H1 (cell line): ENCODE measurements around the gene SCAMP4. TPM values are rescaled to one million over a fixed set of nuclear protein-coding genes. Genes with fewer than 3 reads are reported as not detected.
A peak's percentile ranks its signal among the peaks of the same experiment; 100 is the strongest.

ENCODE experiments used
- GTF2F1 ChIP-seq: IDR thresholded peaks from 2 replicates; pipeline ENCODE4 v1.6.1; 2012; ENCODE audit warnings: low read depth, low read length, improper control_type of control experiment, borderline replicate concordance
- POLR2A ChIP-seq, 2 experiments: IDR thresholded peaks; 1 replicate in 1 of 2; 2 replicates in 1 of 2; pipeline ENCODE4 v1.6.1; 2011; ENCODE audit warnings: low read depth in 2 of 2, low read length in 2 of 2, mild to moderate bottlenecking in 2 of 2; ENCODE audit errors: control extremely low read depth in 1 of 2
- RXRA ChIP-seq: IDR thresholded peaks from 2 replicates; pipeline ENCODE4 v1.6.1; 2011; ENCODE audit warnings: low read depth, mild to moderate bottlenecking, low read length, moderate library complexity; ENCODE audit not compliant: insufficient read depth
- SIN3A ChIP-seq, 2 experiments: IDR thresholded peaks in 1 of 2; conservative IDR thresholded peaks in 1 of 2; 2 replicates each; pipeline ENCODE4 v1.6.1; 2011 to 2012; ENCODE audit warnings: low read length in 2 of 2, improper control_type of control experiment in 1 of 2, low read depth in 1 of 2, mild to moderate bottlenecking in 1 of 2
- TAF7 ChIP-seq: optimal IDR thresholded peaks from 2 replicates; pipeline ENCODE3; 2011; ENCODE audit warnings: low read depth, mild to moderate bottlenecking, inconsistent platforms, low read length, moderate library complexity, borderline replicate concordance
- TEAD4 ChIP-seq: IDR thresholded peaks from 2 replicates; pipeline ENCODE4 v1.6.1; 2012; ENCODE audit warnings: low read depth, low read length, inconsistent platforms, mixed read lengths
- polyA plus RNA-seq, 7 experiments: library from polyadenylated mRNA; depleted of rRNA in 3 of 7; stranded (reverse) in 5 of 7; unstranded in 2 of 7; fragments of >200 nt in 5 of 7; fragments of 200-250 nt in 2 of 7; gene quantifications; 1 replicate in 5 of 7; 2 replicates in 1 of 7; 4 replicates in 1 of 7; pipeline versions ENCODE4 v1.2.1 to v1.2.3, GENCODE V29; 2011 to 2013; ENCODE audit warnings: missing spikeins in 2 of 7, mixed read lengths in 2 of 7
- total RNA-seq: library from RNA; stranded (reverse); fragmentation: NEBNext Ultra II Directional; extraction: Animal tissue kit (Norgen Biotek cat#: 25700); gene quantifications from 2 replicates; pipeline ENCODE4 v1.2.1, GENCODE V29; 2021

SCAMP4 gene
- total and polyA plus RNA-seq, 2 of the 8 experiments (the other 6 are each of a cell fraction or from before 2014, with no cell fraction given), result 17.1 to 61.4 TPM

GRCh38 chr19:1875646-1876495 lies 29.3 kb upstream of the SCAMP4 start (continued):
- TF ChIP-seq TEAD4 (no peak), SIN3A (conservative IDR thresholded peaks at IDR 0.05 in 1 of 2, IDR thresholded peaks at IDR 0.05 in 1 of 2; ENCODE audit: low read depth in 1 of 2, low read length in 2 of 2) (peak in 1 of 2 experiments; percentile 76; a peak in 2 of 4 replicates), TAF7 (no peak), GTF2F1 (0 out of 2 replicates have a peak, but pooled peaks have one; percentile 40), RXRA (no peak), POLR2A (IDR thresholded peaks at IDR 0.05; ENCODE audit: control extremely low read depth in 1 of 2, low read depth in 2 of 2, low read length in 2 of 2) (peak in 1 of 2 experiments; percentile 90; a peak in 2 of 3 replicates)
